ENCODE results near the gene WNT9B.
"Not testable (repeated sequence)": the region's sequence is repeated elsewhere in the genome, so short reads cannot be mapped to it uniquely, and the experiment has no call there.

Gene WNT9B

DNA sequence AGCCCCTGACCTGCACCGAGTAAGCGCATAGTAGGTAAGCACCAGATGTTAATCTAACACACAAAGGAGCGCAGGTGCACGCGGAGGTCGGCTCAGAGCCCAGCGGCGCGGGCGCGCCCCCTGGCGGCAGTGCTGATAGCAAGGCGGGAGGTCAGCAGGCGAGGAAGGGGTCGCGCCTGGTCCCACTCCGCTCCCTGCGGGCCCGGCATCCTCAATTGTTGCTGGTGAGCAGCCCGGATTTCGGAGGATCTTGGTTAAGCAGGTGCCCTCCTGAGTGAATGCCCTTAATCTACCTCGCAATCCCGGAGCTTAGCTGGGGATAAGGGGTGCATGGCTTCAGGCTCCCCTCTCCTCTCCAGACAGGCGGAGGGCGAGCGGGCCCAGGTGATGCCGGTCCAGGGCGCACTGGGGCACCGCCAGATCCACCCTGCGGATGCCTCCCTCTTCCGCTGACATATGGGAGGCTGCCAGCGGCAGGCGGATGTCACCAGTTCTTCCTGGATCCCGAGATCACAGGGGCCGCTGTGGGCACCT, 28.9 kb upstream of the WNT9B start:
- DNase-seq, result no peak

DNA sequence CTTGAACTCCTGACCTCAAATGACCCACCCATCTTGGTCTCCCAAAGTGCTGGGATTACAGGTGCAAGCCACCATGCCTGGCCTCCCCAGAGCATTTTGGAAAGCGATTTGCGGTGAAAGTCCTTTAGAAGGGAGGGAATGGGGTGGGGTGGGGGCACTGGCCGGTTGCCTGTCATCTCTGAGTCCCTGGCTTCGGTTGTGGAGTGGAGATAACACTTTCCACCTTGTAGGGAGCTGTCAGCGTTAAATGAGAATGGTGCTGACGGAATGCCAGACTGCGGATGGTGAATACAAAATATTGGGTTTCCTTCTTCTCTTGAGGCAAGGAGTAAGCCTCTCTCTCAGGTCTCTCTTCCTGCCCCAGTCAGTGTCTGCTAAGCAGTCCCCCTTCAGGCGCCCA, 27.7 kb upstream of the WNT9B start:
- no peak for DNase-seq

DNA sequence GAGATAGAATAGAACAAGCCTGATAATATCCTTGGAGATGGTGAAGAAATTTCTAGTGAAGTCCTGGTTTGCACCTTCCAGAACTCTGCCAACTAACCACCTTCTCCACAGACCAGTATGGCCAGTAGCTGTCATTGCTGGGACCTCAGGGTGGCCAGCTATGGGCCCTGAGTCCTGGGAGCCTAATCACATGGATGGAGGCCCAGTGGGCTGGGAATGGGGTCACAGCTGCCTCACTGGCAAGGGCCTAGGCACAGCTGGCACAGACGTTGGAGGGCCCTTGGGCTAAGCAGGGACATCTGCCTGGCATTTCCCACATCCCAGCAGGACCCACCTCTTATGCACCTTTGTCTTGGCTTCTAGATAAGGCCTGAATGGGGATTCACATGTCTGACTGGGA, 25.3 kb upstream of the WNT9B start:
- no peak for DNase-seq

DNA sequence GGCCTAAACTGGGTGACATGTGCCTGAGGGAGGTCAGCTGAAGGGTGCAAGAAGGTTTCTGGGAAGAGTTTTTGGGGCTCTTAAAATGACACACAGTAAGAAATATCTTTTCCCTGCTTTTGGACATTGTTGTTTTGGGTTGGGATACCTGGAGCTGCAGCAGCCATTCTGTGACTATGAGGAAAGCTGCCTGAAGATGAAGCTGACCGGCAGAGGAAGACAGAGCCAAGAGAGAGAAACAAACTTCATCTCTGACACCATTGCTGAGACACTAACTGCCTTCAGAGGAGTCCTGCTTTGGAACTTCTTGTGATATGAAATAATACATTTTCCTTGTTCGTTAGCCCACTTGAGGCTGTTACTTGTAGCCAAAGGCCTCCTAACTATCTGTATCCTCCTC, 24.1 kb upstream of the WNT9B start:
- DNase-seq, result no peak

DNA sequence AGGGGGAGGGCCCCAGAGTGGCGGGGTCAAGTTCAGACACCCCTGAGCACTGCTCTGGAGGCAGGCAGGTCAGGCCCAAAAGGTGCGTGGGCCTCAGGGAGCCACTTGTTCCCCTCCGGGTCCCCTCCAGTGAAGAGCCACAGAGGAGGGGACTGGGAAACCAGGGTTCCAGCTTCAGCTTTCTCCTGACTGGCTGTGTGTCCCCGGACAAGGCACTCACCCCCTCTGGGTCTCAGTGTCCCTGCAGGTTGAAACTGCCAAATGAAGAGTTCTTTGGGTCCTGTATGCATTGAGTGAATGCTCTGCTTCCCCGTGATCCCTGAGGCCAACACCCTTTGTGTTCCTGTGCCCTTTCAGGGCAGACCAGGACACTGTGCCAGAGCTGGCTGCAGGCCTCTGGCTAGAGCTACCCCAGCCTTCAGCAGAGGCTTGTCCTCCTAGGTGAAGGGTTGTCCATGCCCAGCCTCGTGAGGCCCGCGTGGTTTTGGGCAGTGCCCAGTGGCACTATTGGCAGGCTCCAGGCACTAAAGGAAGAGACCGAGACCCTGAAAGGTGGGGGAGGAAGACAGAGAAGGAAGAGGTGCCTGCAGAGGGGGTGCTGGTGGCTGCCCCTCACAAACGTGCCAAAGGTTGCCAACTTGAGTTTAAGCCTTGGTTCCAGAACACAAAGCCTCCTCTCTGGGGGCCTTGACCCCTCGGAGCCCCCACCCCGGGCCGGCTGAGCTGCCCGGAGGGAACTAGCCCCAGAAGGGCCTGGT, 19.6 kb upstream of the WNT9B start:
- no peak for DNase-seq

DNA sequence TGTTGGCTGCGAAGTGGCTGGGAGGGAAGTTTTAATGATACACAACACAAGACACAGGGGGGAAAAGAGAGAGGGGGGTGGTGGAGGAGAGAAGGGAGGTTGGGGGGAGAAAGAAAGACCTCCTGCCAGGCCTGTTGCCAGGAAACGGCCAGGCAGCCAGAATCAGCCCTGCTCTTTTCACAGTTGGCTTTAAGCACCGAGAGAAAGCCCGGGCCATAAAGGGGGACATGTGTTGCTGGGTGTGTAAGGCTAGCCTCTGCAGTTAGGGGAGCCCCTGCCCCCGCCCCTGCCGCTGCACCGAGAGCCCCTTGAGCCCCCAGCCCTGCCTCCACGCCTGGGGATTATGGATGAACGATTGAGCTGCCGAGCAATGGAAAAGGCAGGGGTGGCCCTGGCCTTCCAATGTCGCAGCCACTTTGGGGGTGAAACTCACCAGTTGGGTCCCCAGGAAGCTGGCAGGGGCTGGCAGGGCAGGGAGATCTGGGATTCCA, 19.0 kb upstream of the WNT9B start:
- DNase-seq, result no peak

DNA sequence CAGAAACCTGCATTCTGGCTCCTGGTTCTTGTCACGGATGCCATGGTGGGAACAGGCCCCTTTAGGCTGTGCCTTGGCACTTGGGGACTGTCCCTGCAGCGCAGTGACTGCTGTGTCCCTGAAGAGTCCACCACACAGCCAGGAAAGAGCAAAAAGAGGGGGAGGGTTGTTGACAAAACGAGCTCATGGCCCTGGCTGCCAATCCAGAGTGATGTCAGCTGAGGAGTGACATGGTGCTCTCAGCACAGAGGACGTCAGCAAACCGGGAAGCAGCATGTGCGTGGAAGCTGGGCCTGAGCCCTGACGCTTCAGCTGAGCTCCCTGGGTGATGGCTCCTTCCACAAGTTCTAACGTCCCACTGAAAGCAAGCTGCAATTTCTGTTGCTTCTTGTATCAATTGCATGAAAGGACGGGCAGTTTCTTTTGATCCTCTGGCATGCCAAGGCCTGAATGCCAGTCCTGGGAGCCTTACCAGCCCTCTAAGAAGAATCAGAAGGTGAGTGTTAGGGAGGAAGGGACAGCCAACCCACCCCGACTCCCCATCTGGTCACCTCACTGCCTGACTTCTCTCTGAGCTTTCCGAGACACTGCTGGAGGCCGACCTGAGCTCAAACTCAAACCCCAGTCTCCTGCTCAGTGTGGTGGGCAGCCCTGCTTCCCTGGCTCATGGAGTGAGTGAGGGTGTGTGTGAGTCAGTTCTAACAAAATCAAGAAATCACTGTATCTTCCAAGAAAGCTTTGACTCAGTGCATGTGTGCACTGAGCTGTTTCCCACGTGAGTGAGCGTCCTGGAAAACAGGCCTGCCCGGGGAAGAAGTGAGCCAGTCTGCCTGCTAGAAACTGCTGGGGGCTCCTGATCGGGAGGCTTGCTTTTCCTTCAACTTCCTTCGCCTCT, 18.2 kb upstream of the WNT9B start:
- DNase-seq, result no peak

DNA sequence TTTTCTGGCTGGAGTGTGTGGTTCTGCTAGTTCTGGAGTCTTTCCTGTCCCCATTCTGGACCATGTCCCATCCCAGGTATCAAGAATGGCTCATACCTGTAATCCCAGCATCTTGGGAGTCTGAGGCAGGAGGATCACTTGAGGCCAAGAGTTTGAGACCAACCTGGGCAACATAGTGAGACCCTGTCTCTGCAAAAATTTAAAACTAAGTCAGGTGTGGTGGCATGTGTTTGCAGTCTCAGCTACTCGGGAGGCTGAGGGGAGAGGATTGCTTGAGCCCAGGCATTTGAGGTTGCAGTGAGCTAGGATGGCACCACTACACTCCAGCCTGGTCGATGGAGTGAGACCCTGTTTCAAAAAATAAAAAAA, 17.6 kb upstream of the WNT9B start:
- DNase-seq, result no peak

DNA sequence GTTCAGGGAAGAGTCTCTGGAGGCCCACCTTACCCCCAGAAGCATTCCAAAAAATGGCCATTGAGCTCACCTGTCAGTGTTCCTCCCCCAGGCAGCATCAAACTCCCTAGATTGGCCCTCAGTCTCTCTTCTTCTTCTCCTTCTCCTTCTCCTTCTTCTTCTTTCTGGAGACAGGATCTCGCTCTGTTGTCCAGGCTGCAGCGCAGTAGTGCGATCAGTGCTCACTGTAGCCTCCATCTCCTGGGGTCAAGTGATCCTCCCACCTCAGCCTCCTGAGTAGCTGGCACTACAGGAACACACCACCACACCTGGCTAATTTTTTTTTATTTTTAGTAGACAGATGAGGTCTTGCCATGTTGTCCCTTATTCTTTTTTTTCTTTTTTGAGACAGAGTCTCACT, 16.5 kb upstream of the WNT9B start:
- no peak for DNase-seq

DNA sequence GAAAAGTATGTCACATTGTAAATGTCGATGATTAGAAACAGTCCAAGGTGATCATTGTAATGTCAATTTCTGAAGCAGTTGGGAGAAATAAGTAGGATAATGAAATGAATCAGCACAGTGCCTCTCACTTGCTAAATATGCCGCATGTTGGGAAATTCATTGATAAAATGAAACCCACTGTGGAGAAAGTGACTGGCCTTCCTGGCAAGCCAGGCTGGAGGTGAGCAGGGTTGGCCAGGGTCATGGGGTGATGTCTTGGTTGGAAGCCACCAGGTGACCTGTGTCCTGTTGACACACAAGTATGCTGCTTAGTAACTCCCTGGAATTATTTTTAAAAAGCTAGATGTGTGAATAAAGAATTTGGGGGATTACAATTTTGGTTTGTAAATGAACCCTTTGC, 14.9 kb upstream of the WNT9B start:
- DNase-seq, result no peak

DNA sequence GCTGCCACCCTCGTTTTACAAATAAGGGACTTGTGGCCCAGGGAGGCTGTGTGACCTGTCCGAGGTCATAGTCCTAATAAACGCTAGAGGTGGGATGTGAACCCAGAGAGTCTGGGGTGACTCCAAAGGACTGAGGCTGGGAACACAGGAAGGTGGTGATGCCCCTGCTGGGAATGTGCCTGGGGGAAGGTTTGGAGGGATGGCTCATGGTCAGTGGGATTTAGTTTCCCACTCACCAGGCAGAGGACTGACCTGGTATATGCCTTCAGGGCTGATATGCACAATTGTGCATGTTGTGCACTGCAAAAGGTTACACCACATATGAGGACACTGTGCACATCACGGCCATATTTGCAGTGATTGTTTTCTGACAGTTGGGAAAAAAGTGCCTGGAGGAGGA, 13.9 kb upstream of the WNT9B start:
- DNase-seq, result no peak

DNA sequence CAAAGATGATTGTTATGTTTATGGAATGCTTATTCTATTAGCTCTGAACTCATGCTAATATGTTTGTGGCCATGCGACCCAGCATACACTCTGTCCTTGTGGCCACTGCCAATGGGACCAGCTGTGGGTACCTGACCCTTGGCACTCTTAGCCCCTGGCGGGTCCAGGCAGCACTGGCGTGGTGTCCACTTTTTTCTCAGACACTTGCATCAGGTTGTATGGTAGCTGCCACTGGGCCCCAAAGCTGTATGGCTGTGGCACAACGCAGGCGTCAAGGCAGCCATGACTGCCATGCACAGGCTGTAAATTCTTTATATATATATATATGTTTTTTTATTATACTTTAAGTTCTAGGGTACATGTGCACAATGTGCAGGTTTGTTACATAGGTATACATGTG, 12.2 kb upstream of the WNT9B start:
- no peak for DNase-seq

DNA sequence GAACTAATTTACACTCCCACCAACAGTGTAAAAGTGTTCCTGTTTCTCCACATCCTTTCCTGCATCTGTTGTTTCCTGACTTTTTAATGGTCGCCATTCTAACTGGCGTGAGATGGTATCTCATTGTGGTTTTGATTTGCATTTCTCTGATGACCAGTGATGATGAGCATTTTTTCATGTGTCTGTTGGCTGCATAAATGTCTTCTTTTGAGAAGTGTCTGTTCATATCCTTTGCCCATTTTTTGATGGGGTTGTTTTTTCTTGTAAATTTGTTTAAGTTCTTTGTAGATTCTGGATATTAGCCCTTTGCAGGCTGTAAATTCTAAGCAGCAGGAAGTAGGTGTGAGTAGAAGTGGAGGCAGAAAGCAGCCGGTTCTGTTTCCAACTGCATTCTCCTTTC, 10.8 kb upstream of the WNT9B start:
- DNase-seq, result not testable (repeated sequence)

DNA sequence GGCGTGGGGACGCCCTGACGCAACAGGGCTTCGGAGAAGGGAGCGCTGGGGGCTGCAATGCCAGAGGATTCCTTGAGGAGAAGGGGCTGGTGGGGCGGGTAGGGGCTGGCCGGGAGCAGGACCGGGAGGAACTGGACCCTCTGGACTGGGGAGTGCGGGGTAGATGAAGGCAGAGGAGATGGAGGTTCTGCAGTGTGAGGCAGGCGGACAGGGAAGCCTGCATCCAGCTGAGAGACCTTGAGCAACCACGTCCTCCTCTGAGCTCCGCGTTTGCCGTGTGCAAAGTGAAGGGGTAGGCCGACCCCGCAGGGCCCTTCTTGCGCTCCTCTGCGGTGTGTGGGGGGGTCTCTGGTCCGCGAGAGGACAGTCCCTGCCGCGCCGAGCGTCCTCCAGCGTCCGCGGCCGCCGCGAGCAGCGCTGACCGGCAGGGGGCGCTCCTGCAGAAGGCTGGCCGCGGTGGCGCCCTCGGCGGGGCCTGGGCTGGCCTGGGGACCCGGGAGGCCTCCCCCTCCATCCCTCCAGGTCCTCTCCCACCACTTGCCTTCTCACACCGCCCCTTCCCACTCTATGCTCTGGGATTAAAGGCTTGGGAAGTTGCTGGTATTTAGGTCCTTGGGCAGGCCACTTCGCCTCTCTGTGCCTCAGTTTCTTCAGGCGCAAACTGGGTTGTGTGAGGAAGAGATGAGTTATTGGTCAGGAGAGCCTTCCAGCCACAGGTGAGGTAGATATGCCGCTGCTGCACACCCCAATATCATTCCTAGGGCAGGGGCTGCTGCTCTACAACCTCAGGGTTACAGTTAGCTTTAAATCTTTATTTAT, 9.6 kb upstream of the WNT9B start:
- DNase-seq, result no peak

DNA sequence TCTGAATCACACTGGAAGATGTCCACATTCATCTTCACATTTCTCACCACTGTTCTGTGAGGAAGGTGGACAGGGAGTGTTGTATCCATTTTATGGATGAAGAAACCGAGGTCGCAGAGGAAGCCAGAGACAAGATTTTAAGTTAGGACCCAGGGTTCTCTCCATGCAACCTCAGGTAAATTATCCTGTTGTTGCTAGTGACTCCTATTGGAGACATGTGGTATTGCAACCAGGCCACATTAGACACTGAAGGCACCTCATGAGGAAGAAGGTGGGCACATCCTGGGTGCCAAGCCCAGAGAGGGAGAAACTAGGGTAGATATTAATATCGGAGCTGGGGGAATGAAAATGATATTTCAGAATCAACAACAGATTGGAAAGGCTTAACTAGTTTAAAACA, 8.5 kb upstream of the WNT9B start:
- DNase-seq, result no peak

DNA sequence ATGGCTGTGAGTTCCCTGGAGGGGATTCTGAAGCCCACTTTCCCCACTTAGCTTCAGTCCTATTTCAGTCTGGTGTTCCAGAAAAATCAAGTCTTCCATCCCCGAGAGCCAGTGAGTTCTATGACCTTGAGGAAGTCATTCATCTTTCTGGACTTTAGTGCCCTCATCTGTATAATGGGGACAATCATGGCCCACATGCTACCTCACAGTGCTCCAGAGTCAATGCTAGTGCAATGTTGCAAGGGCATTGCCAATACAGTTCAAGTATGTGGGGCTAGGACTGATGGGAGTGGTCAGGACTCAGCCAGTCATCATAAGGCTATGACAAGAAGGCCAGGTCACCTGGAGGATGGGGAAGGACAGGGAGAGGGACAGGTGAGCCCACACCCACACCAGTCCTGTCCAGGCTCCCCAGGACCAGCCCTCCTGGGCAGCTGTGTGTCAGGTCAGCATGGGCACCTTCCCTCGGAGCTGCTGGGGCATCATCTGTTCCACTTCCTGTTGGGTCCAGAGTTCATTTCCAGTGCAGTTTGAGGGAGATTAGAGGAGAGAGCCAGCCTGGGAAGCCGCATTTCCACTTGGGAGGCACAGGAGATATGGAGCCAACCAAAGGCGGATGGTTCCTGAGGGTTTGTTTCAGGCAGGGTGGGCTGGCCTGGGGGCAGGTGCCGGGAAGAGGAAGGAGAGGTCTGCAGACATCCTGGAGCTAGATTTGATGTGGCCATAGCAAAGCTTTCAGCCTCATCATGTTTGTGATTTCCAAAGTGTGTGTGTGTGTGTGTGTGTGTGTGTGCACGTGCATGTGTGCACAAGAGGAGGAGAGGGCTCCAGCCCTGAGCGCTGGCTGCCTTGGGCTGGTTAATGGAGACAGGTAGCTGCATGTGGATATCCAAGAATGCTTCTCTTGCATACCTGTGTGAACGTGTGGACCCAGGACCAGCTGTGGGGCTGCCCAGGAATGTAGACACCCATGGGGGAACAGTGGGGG, 3.9 kb upstream of the WNT9B start:
- DNase-seq, result no peak

DNA sequence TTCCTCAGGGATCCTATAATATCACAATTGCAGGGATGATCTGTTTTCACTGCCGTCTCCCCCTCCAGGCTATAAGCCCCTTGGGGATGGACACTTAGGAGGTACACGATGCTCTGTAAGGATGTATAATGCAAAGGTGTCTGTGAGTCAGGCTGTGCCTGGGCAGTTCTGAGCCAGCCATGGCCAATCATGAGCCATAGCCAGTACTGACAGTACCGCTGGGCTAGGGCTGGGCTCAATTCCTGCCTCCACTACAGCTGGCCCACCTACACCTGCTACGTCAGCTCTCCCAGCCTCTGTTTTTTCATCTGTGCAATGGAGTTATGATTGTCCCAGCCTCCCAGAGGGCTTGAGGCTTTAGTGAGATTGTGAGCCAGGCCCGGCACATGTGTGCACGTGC, 2.8 kb upstream of the WNT9B start:
- DNase-seq, result no peak

DNA sequence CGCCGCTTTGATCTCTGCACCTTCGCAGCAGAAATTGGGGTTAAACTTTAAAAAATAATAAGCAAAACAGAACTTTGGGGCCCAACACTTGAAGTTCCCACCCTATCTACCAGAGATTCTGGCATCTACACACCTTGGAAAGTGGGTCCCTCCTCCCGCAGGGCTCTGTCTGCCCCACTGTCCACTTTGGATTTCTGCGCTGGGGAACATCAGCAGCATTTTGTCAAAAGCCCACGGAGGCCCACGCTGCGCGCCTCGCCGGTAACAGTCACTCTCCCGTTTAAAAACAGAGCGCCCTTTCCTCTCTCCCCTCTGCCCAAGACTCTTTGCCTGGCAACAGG, 725 bp upstream of the WNT9B start:
- DNase-seq, result no peak

DNA sequence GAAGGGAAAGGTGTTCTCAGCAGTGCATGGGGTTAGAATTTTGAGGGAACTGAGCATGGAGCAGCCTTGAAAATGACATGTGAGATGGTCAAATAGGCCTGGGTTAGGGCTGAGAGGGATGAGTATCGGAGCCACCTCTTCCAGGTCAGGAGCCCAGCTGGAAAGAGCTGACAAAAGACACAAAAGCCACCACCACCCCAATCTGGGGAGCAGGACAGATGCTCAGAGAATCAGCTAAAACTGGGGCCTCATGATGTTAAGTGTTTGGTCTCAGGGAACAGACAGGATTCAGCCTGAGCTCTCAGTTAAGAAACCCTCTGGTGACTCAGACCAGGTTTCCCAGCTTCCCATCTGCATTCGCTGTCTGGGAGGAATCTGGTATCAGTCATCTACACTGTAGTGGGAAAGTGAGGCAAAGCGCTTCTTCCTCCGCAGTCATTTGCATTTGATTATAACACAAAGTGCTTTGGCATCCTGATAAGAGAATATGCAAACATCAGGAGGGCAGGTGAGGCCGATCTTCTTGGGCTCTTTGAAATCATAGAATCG, 2.6 kb downstream of the WNT9B start:
- DNase-seq, result no peak

DNA sequence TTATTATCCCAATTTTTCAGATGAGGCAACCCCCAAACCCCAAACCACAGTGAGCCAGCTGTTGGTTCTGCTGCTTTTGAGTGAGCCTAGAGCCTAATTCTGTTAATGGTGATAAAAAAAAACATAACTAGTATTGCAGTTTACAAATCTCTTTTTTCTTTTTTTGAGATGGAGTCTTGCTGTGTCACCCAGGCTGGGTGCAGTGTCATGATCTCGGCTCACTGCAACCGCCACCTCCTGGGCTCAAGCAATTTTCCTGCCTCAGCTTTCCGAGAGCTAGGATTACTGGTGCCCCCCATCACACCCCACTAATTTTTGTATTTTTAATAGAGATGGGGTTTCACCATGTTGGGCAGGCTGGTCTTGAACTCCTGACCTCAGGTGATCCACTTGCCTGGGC, 3.1 kb downstream of the WNT9B start:
- DNase-seq, result no peak

DNA sequence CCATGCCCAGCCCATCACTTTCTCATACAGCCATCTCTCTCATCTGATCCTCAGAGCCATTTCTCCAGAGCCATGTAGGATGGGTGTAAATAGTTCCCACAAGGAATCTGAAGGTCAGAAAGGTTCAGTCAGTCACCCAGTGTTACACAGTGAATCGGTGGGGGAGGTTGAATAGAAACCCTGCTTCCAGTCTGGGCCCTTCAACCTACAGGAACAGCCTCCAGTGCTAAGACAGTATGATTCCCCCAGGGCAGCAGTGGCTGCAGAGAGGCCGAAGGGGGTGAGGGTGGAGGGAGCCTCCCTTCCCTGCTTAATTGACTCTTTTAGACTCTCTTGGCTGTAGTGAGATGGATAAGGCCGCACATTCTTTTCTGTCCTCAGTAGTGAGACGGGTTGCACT, 3.6 kb downstream of the WNT9B start:
- no peak for DNase-seq

DNA sequence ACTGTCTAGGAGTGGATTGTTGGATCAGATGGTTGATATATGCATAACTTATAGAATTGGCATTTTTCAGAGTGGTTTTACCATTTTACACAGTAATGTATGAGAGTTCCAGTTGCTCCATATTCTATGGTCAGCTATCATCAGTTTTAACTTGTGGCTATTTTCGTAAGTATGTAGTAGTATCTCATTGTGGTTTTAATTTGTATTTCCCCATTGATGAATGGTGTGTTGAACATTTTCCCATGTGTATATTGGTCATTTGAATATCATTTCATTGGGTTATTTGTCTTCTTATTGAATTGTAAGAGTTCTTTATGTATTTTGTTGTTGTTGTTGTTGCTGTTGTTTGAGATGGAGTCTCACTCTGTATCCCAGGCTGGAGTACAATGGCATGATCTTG, 6.2 kb downstream of the WNT9B start:
- DNase-seq, result no peak

Data from CD4-positive, alpha-beta T cell treated with Interleukin-17A for 1 hour (primary cell).